K562 (cell line): ENCODE data around the gene IGSF23.

Experiments used
- CEBPB ChIP-seq: fragments of 450-650 bp; IDR thresholded peaks from 2 replicates; pipeline ENCODE4 v1.6.1; 2016; ENCODE audit warnings: missing genetic modification characterization, missing compliant biosample characterization
- EZH2 ChIP-seq: IDR thresholded peaks from 2 replicates; pipeline ENCODE4 v1.6.1; 2012; ENCODE audit warnings: low read depth, mild to moderate bottlenecking, inconsistent platforms, low read length, borderline replicate concordance
- FOXA3 ChIP-seq, 2 experiments: fragments of 450-650 bp in 1 of 2; sonication (generic) in 1 of 2; formaldehyde crosslinking; IDR thresholded peaks in 1 of 2; conservative IDR thresholded peaks in 1 of 2; 2 replicates each; pipeline versions ENCODE4 v1.4.0 to v1.8.0; 2020 to 2022; ENCODE audit warnings: mild to moderate bottlenecking in 2 of 2, missing genetic modification reagents in 1 of 2
- MLLT1 ChIP-seq, 2 experiments: fragments of 450-650 bp; IDR thresholded peaks; 2 replicates each; pipeline ENCODE4 v1.6.1; 2016
- SMARCC2 ChIP-seq: fragments of 450-650 bp; IDR thresholded peaks from 2 replicates; pipeline ENCODE4 v1.6.1; 2017; ENCODE audit warnings: antibody characterized with exemption, moderate library complexity, mild to moderate bottlenecking, low read depth
- ZBTB9 ChIP-seq: fragments of 450-650 bp; formaldehyde crosslinking; IDR thresholded peaks from 2 replicates; pipeline ENCODE4 v1.4.0; 2020; ENCODE audit warnings: mild to moderate bottlenecking, moderate library complexity
- ZFP36 ChIP-seq: fragments of 150-350 bp; IDR thresholded peaks from 2 replicates; pipeline ENCODE4 v1.6.1; 2018; ENCODE audit warnings: low read length, low read depth; ENCODE audit not compliant: partially characterized antibody

- TF ChIP-seq EZH2: no peak
- no peak for TF ChIP-seq MLLT1 (IDR thresholded peaks at IDR 0.05)
- TF ChIP-seq ZBTB9 (CRISPR knock-in tag): no peak
- peak; percentile 88 for TF ChIP-seq CEBPB
- TF ChIP-seq ZFP36: no peak
- TF ChIP-seq SMARCC2: no peak
- TF ChIP-seq FOXA3 (CRISPR knock-in tag; conservative IDR thresholded peaks at IDR 0.05 in 1 of 2, IDR thresholded peaks at IDR 0.05 in 1 of 2): no peak
Measured at GRCh38 chr19:44681992-44682790, 68.8 kb downstream of the IGSF23 start.
